SK-MEL-5 (cell line): Measurements from ENCODE around the gene TRERF1. TPM values are rescaled to one million over a fixed set of nuclear protein-coding genes. Genes with fewer than 3 reads are reported as not detected.

Experiments
- DNase-seq: peaks from one replicate; pipeline ENCODE4 v3.0.0-alpha.2; 2016; ENCODE audit warnings: low read depth, low spot score
- in situ Hi-C: cut with HindIII; loops from 2 replicates; pipeline ENCODE4 v1.10.0; 2016; ENCODE audit warnings: low sequenced_read_pairs, high pct_unique_total_duplicates, low pct_unique_long_range_greater_than_20kb
- total RNA-seq: library from RNA; depleted of rRNA; stranded (reverse); fragments of >200 nt; shearing (Covaris generic); gene quantifications from 2 replicates; pipeline ENCODE4 v1.2.3, GENCODE V29; 2014

Gene TRERF1
- total RNA-seq, 1 experiment from 2014 or later = 2.3 TPM

DNA sequence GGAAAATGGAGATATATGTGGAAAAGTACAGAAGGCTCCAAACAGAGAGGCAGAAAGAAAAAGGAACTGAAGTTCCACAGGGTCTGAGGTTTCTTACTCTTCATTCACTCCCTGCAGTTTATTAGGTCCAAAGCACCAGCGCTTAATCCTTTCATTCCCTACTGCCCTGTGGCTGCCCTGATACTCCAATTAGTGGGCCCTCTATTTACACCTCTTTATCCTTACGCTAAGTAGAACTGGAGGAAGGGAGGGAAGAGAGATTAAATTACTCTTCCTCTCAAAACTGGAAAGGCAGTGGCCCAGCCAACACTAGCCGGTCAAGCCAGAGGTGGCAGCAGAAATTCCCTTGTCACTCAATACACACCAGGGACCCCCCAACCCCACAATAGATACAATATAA is 20.4 kb downstream of the TRERF1 start:
- in situ Hi-C loops = no loop called here
- no peak for DNase-seq

DNA sequence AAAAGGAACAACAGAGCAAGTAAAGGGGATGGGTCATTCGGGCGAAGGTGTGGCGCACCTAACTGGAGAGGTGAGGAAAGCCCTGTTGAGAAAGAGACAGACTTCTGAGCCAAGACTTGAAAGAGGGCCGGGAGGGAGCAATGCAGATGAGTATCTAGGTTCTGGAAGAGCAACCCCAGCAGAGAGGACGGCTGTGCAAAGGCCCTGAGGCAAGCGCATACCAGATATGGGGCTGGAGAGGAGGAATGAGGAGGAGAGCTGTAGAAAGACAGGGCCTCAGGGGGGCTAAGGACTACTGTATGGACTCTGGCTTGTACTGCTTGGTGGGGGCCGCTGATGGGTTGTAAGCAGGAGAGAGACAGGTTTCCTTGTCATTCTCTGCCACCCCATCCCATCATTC is 21.9 kb downstream of the TRERF1 start:
- DNase-seq = no peak
- in situ Hi-C loops = no loop called here

DNA sequence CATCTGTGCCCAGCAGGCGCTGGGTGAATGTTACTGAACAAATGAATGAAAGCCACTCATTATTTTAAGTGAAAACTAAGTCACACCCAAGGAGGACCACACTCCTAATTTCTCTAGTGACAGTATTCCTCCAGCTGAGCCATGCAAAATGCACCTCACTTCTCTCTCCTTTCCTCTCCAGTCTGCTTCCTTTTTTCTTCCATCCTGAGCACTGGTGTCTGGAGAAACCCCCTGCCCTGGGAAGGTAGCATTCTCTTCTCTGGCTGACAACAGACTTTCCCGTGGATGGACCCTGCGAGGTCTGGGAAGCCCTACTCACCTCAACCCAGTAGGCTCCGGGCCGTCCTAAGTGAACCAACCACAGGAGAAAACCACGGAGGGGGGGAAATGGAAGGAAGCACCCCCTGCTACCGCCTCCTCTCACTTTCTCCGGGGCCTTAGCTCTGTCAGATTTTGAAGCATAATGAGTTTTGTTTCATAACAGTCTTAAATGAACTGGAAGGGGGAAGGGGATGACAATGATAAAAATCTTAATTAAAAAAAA is 22.6 kb downstream of the TRERF1 start:
- in situ Hi-C loops = no loop called here
- no peak for DNase-seq

GRCh38 chr6:42428326-42429041 is 23.2 kb downstream of the TRERF1 start:
- DNase-seq = no peak

DNA sequence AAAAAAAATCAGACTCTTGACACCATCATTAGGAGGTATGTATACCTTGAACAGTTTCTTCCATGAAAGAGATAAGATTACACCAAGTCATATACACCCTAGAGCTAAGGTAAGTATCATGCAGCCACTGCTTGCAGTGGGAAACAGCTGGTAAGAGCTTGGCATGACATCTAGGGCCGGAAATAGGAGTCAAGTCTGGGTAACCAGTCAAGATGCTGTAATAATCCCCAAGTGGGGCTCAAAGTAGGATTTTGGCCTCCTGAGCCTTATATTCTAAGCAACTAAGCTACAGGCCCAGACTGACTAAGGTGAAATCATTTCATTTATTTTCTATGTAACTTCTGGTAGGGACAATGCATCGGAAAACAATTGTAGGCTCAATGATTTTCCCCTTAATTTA is 23.9 kb downstream of the TRERF1 start:
- no peak for DNase-seq
- in situ Hi-C loops = no loop called here

More at GRCh38 chr6:42428326-42429041, 23.2 kb downstream of the TRERF1 start:
- in situ Hi-C loops = no loop called here

GRCh38 chr6:42426191-42426590 is 25.5 kb downstream of the TRERF1 start:
- in situ Hi-C loops = no loop called here
- no peak for DNase-seq

GRCh38 chr6:42424906-42425474 is 26.7 kb downstream of the TRERF1 start:
- DNase-seq = no peak
- in situ Hi-C loops = no loop called here

- in situ Hi-C loops = no loop called here
- DNase-seq = no peak
These were observed 28.5 kb downstream of the TRERF1 start for GRCh38 chr6:42423244-42423643.

DNA sequence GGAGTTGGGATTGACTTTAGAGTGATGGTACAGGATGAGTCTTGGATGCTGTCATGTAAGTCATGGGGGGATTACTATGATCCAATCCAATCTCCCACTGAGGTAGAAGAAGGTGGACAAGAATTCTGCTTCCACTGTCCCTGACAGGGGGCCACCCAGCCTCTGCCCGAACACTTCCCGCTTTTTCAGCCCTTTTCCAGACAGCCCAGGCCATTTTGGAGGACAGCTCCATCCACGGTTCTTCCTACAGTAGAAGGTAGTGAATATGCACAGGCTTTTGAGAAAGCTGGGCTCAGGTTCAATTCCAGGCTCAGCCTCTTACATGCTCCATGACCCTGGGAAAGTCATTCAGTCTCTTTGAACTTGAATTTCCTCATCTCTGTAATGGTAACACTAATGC is 31.0 kb downstream of the TRERF1 start:
- in situ Hi-C loops = no loop called here
- DNase-seq = no peak

GRCh38 chr6:42419490-42420280 is 32.0 kb downstream of the TRERF1 start:
- DNase-seq = no peak
- in situ Hi-C loops = no loop called here

DNA sequence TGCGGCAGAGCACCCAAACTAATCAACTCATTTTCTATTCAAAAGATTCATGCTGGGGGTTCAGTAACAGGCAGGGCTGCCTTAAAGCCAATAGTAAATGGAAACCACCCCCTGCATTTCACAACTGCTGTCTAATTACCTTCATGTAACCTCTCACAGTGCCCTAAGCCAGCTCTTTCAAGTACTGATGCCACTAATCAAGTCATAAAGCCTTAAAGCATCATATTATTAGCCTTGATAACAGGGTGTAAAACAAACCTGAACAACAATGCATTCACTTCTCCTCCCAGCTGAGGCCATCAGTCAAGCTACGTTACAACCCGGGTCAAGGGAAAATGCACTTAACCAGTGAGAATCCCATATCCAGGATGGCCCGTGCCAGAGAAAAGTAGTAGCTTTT is 33.0 kb downstream of the TRERF1 start:
- no peak for DNase-seq
- in situ Hi-C loops = no loop called here

DNA sequence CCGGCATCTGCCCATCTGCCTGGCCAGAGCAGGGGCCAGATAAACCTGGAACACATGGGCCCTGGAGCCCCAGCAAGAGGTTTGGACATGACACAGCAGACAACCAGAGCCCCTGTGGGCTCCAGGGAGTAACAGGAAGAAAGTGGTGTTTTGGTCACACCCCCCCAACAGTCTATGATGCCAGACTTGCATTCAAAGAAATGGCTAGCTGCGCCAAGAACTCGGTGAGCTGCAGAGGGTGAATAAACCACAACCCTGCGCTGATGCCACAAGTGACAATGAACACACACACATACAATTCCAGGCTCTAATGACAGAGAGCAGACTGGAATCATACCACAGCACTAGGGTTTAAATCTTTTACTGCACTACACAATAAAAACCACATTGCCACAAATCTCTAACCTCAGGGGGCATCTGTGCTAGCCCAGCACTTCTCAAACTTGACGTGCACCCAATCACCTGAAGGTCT is 34.0 kb downstream of the TRERF1 start:
- in situ Hi-C loops = no loop called here
- DNase-seq = no peak

DNA sequence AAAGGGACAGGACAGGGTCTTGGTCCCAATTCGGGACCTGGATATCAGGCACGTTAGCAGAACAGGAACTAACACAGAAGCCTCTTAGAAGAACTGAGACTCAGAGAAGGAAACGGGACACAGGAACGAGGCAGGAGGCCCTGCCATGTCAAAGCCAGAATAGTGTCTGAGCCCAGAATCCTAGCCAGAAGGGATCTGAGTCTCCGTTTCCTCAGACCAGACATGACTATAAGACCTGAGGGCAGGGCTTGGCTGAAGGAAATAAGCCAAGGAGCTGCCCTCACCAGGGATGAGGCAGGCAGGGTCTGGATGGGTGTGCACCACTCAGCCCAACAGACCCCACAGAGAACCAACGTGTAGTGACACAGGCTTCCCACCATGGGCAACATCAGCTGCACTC is 40.3 kb downstream of the TRERF1 start:
- in situ Hi-C loops = no loop called here
- DNase-seq = no peak

DNA sequence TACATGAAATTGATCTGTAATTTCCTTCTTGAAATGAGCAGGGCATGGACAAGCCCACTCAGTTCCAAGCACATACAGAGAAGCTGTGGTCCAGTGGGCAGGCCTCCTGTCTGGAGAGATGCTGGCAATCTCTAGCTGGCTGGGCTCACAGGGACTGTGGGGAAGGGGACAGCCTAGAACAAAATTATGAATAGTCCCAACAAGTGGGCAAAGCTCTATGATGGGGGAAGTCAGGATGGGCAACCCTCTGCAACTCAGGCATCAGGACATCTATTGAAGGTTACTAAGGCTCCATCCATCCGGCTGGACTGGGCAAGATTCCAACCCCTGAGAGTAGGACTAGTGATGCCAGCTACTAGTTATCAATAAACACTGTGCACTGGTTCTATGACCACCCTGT is 40.9 kb downstream of the TRERF1 start:
- no peak for DNase-seq
- in situ Hi-C loops = no loop called here

DNA sequence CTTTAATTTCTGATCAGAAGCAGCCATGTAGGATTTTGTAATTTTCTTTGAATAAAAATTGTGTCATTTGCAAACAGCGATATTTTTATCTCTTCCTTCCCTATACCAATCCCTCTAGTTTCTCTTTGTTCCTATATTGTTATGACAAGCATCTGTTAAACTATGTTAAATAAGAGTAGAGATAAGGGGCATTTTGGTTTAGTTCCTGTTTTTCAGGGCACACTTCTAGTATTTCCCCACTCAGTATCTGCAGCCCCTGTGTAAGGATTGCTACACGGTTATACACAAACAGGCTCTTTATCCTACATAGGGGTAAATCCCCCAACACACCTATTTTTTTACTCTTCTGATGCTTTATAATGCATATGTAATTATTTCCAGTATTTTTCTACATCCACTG is 42.1 kb downstream of the TRERF1 start:
- in situ Hi-C loops = no loop called here

GRCh38 chr6:42407379-42407778 is 44.3 kb downstream of the TRERF1 start:
- no peak for DNase-seq
- in situ Hi-C loops = no loop called here

More for the DNA sequence above, 42.1 kb downstream of the TRERF1 start:
- no peak for DNase-seq

DNA sequence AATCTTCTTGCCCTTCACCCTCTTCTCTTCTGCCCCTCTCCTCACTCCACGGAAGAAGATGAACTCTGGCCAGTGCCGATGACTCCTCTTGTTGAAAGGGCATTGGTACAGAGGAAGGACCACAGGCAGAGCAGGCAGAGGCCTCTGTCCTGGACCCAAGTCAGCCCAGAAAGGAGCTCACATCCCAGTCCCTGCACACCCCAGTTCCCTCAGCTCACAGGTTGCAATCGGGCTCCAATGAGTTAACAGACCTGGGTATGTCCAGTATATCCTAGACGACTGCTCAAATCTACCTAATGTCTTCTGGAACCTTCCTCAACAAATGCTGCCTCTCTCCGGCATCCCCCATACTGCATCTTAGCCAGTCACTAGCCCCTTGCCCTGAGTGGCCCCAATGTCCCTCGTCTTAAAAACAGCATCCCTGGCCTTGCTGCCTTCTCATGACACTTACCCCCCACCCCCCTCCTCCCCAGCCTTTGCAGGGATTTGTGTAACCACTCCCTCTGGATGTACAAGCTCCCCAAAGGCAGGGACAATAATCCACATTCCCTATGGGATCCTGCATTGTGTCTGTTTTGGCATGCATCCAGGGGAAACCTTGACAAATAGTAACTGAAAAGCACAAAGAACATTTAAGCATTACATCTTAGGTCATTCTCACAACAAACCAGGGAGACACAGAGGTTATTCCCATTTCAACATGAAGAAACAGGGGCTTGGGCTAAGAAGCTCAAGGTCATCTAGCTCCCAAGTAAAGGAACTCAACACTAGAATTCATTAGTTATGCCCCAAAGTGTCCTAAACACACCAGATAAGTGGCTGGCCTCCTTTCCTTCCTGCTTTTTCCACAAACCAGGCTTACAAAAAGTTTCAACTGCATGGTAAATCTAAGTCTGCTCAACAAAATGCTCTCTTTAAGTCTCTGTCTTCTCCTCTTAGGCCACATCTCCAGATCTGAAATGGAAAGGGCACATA is 45.1 kb downstream of the TRERF1 start:
- no peak for DNase-seq

More for the DNA sequence above, 45.1 kb downstream of the TRERF1 start:
- in situ Hi-C loops = no loop called here
